Measurements from ENCODE around the gene NDST1.

The NDST1 gene

DNA sequence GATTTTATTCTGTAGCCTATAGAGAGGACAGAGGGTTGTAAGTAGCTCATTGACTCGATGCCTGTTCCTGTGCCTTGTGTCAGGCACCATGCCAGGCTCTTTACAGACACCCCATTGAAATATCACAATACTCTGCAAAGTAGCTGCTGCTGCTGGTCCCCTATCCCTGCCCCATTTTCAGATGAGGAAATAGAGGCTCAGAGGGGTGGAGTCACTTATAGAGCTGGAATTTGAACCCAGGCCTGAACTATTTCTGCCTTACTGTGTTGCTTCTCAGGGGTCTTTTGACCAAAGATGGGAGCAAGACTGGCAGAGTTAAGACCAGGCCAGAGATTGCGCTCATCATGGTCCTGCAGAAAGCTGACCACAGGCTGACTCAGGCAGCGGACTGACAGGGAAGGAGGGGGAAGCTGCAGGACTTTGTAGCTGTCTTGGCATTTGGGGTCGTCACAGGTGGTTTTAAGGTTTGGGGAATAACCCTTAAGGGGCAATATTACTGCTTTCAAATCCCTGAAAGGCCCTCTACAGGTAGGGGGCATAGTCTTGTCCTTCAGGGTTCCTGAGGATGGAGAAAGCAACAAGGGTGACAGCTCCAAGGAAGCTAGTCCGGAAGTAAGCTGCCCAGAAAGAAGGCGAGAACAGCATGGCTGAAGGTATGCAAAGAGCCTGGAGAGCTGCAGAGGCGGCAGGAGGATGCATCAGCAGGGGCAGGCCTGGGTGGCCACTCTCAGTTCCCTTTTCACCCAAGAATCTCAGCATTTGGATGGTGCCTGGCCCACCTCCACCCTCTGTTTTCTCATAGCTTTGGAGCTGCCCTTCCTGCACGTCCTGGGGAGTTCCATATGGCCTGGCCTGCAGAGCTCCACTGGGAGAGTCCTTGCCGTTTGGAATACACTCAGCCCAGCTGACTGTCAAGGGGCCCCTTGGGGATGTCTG lies 18.3 kb upstream of the NDST1 start:
- no peak for DNase-seq (ENCODE audit: low spot score)

DNA sequence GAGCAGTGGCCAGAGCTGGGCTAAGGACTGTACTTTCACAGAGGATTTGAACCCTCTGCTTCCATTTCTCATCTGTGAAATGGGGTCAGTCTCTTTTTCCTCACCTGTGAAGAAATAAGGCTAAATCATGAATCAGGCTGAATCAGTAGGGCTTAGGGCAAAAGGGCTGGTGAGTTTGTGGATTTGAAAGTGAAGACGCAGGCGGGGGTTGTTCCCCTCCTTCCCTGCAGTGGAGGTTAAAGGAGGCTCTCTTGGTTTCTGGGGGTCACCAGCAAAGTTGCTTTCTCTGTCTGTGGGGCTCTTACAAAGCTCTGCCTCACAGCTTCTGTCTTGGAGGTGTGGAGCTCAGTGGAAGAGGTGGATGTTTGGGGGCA lies 17.6 kb upstream of the NDST1 start:
- no peak for DNase-seq (ENCODE audit: low spot score)

DNA sequence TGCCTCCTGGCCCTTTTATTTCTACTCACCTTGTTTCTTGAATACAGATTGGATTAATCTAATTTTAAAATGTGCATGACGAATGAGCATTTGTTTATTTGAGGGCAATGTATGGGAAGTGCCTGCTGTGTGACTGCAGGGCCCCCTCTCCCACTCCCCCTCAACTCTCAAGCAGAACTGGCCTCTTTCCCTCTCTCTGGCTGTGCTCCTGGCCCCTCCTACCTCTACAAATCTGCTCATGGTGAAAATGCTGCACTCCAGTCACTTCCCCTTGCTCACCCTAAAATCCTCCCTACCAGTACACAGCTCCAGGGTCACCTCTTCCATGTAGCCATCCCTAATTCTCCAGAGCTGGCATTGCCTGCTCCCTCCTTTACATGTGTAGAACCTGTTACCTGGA lies 17.2 kb upstream of the NDST1 start:
- no peak for DNase-seq (ENCODE audit: low spot score)

DNA sequence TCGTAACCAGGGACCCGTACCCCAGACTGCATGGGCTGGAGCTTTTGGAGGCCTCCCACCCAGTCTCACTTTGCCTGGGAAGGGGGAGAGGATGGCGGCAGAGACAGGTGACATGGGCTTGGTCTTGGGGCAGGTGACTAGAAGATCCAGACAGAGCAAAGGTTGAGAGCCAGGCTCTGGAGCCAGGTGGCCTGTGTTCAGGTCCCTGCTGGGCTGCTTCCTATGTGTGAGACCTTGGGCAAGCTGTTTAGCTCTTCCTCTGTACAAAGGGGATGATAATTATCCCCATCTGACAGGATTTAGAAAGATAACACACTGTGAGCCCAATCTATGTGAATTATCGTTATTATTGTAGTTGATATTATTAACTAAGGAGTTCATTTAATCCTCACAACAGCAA lies 16.1 kb upstream of the NDST1 start:
- DNase-seq (ENCODE audit: low spot score): no peak

DNA sequence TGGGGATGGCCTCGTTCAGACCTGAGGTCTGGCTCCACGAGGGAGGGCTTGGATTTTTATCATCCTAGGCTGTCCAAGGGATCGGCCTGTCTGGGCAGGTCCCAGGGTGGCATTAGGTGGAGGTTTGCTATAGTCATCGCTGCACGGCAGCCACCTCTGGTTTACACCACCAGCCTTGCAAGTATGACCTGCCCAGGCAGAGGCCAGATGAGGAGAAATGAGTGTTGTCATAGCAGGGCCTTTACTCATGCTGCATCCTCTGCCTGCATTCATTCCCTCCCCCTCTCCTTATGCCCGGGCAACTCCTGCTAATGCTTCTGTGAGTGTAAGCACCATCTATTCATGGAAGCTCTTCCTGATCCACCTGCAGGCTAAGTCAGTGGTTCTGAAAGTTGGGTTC lies 15.3 kb upstream of the NDST1 start:
- no peak for DNase-seq (ENCODE audit: low spot score)

DNA sequence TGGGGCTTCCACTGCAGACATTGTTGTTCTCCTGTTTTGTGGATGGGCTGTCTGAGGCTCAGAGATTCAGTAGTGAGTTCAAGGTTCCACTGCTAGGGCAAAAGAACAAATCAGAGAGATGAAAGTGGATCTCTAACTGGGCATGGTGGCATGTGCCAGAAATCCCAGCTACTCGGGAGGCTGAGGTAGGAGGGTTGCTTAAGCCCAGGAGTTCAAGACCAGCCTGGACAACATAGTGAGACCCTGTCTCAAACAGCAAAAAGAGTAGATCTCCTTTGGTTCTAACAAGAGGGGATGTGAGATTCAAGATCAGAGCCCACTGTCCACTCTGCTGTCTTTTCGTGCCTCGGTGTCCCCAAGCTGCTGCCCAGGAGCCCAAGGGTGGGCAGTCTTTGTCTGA lies 11.8 kb upstream of the NDST1 start:
- no peak for DNase-seq (ENCODE audit: low spot score)

DNA sequence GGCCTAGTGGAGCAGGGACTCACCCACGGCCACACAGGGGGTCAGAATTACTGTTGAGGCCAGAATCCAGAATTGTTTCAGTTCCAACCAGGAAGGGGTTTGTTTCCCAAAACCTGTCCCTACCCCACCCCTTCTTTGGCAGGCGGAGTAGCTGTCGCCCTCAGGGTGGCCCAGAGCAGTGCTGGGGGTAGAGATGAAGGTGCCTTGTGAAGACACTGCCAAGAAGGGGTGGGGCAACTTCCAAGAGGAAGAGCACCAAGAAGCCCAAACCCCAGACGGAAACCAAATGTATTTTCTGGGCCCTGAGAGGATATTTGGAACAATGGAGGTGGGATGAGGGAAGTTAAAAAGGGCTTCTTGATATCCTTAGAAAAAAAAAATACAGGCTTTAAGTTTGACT lies 11.4 kb upstream of the NDST1 start:
- no peak for DNase-seq (ENCODE audit: low spot score)

DNA sequence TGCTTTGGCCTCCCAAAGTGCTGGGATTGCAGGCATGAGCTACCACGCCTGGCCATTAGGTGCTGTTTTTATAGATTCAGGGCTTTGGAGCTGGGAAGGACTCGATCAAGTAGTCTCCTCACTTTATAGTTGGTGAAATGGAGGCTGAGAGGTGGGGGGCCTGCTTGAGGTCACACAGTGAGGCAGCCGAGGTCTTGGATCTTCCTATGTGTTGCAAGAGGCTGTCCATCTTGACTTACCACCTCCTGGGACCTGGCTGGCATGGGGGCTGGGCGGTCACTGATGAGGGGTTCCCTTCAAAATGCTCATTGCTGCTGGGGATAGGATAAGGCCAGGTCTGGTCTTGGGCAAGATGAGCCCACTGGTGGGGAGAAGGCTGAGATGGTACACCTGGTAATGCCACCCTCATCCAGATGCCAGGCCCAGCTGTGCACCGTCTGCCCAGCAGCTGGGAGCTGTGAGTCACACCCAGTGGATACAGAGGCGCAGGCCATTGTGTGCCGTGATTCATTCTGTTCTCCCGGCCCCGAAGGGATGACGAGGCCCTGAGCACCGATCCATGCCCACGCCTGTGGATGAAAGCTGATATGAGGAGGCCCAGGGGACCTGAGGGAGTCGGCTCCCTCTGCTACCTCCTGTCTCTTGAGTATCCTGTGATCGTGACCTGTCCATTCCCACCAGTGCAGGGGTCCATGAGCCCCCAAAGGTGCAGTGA lies 10.5 kb upstream of the NDST1 start:
- no peak for DNase-seq (ENCODE audit: low spot score)

DNA sequence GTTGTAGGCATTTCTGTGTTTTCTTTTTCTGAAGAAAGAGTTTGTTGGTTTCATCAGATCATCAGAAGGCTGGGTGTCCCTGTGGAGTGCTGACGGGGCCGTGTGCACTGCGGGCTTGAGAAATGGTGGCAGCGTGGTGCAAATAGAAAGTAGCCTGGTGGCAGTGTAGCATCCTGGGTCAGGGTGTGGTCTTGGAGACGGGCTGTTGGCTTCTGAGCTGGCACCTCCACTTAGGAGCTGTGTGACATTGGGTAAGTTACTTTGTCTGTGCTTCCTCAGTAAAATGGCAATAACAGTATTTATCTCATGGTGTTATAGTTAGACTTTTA lies 10.0 kb upstream of the NDST1 start:
- no peak for DNase-seq (ENCODE audit: low spot score)

DNA sequence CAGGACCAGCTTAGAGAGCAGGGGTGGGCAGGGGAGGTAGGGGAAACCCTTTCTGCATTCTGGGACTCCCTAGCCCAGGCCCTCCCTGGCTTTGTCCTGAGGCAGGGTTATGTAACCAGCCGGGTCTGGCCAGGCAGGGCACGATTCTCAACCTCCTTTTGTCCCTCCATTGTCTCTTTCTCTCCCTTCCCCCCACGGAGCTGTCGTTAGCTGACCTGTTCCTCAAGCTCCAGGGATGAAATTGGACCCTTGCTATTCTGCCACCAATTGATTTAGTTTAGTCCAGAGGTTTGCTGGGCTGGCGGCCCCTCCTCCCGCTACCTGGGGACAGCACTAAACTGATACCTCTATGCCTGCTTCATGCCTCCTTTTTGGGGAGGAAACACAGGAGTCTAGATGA lies 9.4 kb upstream of the NDST1 start:
- DNase-seq (ENCODE audit: low spot score): no peak

DNA sequence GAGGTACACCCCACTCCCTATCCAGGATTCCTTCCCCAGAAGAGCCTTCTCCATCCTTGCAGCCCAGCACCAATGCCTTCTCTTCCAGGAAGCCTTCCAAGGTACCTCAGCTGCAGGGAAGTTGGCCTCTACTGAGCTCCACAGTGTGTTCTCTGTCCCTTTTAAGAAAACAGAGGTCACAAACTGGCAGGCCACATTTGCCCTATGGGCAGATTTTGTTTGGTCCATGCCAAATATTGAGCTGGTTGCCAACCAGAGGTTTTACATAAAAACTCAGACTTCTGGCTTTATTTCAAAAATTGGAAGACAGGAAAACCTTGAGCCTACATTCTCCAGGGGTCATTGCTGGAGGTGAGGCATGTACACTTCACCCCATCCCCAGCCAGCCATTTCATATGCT lies 9.0 kb upstream of the NDST1 start:
- DNase-seq (ENCODE audit: low spot score): no peak

DNA sequence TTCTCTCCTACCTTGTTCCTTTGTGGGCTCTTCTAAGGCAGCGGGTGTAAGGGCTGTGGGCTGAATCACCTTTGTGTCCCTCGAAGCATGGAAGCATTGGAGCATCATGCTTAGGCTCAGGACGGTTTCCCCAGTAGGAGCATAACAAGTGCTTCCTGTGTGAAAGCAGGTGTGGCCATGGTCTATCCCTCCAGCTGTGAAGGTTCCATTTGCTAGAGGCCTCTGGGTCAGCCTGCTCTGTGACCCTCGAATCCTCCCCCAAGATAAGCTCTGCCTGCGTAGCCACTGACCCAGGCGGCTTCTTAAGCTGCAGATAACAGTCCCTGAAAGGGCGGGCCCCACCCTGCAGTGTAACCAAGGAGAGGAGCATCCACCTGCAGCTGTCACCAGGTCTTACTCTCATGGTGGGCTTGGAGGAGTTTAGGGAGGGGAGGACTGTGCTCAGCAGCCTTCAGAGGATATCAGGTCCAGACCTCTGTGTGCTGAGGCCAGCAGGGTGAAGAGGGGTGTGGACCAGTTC lies 8.4 kb upstream of the NDST1 start:
- no peak for DNase-seq (ENCODE audit: low spot score)

DNA sequence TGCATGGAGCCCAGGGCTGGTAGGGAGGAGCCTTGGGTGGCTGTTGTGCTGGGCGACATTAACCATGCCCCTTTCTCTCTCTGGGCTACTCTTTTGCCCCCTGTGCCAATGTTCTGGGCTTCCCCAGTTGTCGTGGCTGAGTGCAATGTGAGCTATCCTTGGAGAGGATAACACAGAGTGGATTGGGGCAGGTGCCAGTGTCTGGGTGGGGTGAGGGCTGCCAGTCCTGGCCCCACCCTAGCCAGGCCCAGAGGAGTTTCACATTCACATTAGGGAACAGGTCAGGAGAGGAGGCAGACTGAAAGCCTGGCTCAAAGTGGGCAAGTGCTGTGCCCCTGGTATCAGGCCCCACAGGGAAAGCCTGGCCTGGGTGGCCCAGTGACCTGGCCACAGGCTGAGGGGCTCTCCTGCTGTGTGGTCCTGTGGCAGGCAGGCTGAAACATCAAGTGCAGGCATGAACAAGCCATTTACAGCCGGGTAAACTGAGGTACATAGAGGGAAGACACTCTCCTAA lies 7.5 kb upstream of the NDST1 start:
- DNase-seq (ENCODE audit: low spot score): no peak

DNA sequence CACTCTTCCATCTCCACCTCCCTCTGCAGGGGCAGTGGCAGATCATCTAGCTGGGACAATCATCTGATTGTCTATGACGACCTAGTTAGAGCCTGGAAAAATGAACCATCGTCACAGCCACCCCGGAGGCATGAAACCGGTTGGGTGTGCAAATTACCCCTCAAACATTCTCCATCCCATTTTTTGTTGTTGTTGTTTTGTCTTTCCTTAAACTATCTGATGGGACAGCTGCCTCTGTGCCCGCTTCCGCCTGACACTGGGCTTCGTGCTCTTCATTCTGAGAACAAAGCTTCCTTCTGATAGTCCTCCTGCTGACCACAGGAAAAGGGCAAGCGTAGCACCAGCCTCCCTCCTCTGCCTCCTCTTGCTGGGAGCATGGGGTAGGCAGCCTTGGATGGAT lies 7.0 kb upstream of the NDST1 start:
- DNase-seq (ENCODE audit: low spot score): no peak

DNA sequence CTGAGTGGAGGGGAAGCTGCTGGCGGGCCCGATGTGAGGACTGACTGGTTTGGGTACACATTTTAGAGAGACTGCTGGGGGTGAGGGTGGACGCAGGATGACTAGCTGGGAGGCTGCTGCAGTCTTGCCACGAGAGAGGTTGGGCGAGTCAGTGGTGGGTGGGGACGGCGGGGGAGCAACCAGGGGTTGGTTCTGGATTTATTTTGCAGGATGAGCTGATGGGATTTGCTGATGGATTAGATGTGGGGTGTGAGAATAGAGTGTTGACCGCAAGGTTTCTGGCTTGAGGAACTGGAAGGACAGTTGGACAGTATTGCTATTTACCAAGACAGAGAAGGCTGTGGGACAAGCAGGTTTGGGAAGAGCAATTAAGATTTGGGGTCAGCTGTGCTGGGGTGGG lies 5.8 kb upstream of the NDST1 start:
- DNase-seq (ENCODE audit: low spot score): no peak

DNA sequence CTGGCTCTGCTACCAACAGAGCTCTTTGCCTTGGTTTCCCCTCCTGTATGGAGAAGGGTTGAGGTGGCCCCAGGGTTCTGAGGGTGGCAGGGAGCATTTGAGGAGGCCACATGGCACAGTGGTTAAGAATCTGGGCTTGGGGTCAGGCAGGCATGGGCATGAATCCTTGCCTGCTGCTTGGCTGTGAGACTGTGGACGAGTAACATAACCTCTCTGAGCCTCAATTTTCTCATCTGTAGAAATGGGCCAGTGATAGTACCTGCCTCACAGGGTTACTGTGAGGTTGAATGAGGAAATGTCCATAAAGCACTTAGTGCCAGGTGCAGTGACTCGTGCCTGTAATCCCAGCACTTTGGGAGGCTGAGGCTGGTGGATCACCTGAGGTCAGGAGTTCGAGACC lies 5.1 kb upstream of the NDST1 start:
- DNase-seq (ENCODE audit: low spot score): no peak

DNA sequence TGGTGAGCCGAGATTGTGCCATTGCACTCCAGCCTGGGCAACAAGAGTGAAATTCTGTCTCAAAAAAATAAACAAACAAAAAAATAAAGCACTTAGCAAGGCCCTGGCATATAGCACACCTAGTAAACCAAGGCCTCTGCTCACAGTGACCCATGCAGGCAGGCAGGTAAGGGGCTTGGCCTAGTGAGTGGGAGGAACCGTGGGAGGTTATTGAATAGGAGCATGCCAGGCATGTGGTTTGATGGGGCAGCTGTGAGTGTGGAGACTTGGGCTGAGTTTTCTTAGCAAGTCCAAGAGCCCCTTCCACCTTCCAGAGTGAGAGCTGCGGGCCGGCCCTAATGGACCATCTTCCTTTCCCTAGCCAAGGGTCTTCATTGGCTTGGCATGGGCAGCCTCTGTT lies 4.5 kb upstream of the NDST1 start:
- DNase-seq (ENCODE audit: low spot score): no peak

DNA sequence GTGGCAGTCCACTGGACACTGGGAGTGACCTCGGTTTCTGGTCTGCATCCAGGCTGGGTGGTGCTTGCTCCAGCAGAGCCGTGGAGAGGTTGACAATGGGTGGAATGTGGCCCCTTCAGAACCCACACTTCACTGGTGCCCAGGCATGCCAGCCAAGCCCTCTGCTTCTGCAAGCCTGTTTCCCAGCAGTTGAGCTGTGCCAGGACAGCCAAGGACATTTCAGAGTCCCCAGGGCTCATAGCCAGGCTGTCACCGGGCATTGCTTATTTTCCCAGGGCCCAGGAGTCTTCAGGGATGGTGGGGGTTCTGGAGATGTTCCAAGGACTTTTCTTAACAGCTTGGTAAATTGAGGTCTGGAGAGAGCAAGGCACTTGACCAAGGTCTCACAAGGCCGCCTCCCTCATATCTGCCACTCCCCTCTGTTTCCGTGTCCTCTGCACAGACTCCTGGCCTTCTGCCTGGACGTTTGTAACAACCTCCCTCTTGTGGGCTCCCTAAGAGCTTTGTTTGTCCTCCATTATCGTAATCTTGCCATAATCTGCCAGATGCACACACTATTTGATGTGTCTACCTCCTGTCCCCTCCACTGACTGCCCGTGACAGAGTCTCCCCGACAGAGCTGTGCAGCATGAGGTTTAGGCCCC lies 3.8 kb upstream of the NDST1 start:
- no peak for DNase-seq (ENCODE audit: low spot score)

DNA sequence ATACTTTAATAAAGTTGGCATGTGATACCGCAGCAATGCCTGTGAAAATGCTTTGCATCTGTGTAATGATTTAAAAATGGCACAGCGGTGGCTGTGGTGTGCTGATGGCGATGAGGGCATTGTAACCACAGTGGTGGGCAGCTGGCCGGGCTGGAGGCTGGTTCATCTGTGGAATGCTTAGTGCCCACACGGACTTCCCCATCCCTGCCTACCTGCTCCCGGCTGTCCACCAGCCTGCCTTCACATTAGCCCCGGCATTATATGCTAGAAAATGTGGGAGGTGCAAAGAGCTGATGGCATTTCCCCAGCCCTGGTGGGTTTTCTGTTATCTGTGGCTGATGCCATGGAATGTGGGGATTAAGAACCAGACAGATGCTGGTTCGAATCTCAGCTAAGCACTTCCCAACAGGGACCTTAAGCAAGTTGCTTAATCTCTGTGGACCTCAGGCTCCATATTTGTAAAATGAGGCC lies 2.9 kb upstream of the NDST1 start:
- no peak for DNase-seq (ENCODE audit: low spot score)

DNA sequence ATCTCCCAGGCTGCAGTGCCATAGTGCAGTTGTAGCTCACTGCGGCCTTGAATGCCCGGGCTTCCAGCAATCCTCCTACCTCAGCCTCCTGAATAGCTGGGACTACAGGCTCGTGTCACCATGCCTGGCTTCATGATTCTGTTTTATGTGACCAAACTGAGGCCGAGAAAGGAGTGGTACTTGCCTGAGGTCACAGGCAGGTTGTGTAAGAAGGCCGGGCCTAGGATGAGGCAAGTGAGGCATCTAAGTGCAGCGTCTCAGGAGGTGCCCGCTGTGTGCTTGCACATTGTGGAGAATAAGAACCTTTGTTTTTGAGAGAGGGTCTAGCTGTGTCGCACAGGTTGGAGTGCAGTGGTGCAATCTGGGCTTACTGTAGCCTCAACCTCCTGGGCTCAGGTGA lies 2.1 kb upstream of the NDST1 start:
- no peak for DNase-seq (ENCODE audit: low spot score)

DNA sequence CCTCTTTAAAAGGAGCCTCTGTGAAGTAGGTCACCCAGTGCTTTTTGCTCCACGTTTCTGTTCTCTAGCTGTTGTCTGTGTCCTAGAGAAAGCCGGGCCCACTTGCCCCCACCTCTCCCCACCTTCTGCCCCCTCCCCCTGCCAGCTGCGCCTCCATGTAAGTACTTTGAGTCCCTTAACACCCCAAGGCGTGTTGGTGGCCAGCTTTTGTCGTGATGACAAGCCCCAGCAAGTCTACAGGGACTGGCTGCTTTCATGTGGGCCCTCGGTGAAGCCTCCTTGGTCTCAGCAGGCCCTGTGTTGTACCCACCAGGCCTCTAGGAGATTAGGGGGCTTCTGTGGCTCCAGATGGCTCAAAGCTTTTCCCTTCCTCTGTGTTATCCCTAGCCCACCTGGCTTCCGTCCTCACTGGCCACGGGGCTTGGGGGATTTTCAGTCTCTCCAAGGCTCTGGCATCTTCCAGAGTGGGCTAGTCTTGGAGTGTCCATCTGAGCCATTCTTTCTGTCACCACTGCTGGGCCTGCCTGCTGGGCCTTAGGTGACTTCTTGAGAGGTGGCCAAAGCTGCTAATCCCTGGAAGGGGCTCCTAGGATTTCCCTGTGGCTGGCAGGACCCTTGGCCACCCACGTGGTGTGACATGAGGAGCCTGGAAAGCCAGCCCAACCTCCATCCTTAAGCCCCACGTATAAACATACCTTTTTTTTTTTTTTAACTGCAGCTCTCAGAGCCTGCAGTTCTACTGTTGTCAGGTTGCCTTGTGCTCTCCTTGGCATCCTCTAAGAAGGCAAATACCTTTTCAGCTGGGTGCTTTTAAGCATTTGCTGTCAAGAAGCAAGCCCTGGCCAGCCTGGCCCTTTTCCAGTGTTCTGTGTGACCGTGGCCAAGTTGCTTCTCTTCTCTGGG lies 1.1 kb upstream of the NDST1 start:
- no peak for DNase-seq (ENCODE audit: low spot score)

DNA sequence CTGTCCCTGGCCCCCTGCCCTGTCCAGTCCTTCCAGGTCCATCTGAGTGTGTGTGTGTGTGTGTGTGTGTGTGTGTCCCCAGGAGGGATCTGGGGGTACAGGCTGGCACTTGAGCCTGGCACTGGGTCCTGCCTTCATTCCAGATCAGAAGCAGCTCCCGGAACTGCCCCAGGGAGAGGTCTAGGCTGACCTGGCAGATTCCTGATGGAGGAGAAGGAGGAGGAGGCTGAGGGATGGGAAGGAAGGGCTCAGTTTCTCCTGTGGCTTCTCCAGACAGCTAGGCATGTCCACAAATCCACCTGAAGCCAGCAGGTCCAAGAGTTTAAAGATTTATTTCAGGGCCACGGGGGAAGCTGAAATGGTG lies 328 bp downstream of the NDST1 start:
- DNase-seq (ENCODE audit: low spot score): no peak

Measured in CD4-positive, alpha-beta T cell treated with Interleukin-6 at 100 ng/mL for 8 hours (primary cell).